H9 (cell line): ENCODE data around the gene CRYBA2. TPM values are rescaled to one million over a fixed set of nuclear protein-coding genes. Genes with fewer than 3 reads are reported as not detected.

Source experiments
- DNase-seq: peaks from one replicate; pipeline ENCODE4 v3.0.0-alpha.2; 2017
- H2AFZ ChIP-seq: one replicate; pipeline ENCODE4 v1.6.1; 2013; ENCODE audit warnings: mild to moderate bottlenecking, low read length, control low read depth, moderate library complexity
- H2AK5ac ChIP-seq: 2 replicates; pipeline ENCODE4 v1.6.1; 2013; ENCODE audit warnings: low read length, control low read depth, mixed read lengths; ENCODE audit not compliant: insufficient read length
- H2BK120ac ChIP-seq: one replicate; pipeline ENCODE4 v1.6.1; 2013; ENCODE audit warnings: low read depth, mild to moderate bottlenecking, low read length, control low read depth, inconsistent platforms; ENCODE audit not compliant: poor library complexity, severe bottlenecking
- H2BK12ac ChIP-seq: 2 replicates; pipeline ENCODE4 v1.6.1; 2013; ENCODE audit warnings: low read length, control low read depth, mixed read lengths, low read depth; ENCODE audit not compliant: insufficient read length
- H2BK15ac ChIP-seq: 2 replicates; pipeline ENCODE4 v1.6.1; 2013; ENCODE audit warnings: low read depth, low read length, control low read depth
- H2BK20ac ChIP-seq: one replicate; pipeline ENCODE4 v1.6.1; 2013; ENCODE audit warnings: low read depth, mild to moderate bottlenecking, low read length, control low read depth, inconsistent platforms; ENCODE audit not compliant: poor library complexity, severe bottlenecking
- H2BK5ac ChIP-seq: 2 replicates; pipeline ENCODE4 v1.6.1; 2013; ENCODE audit warnings: low read length, control low read depth, mixed read lengths; ENCODE audit not compliant: insufficient read length
- H3K14ac ChIP-seq: 2 replicates; pipeline ENCODE4 v1.6.1; 2013; ENCODE audit warnings: low read length, control low read depth; ENCODE audit not compliant: insufficient read depth
- H3K18ac ChIP-seq: 2 replicates; pipeline ENCODE4 v1.6.1; 2013; ENCODE audit warnings: low read depth, mild to moderate bottlenecking, mixed read lengths, low read length, control low read depth; ENCODE audit not compliant: insufficient read length
- H3K23ac ChIP-seq: 2 replicates; pipeline ENCODE4 v1.6.1; 2013; ENCODE audit warnings: low read length, control low read depth, mixed read lengths, low read depth; ENCODE audit not compliant: insufficient read length
- H3K23me2 ChIP-seq: 2 replicates; pipeline ENCODE4 v1.6.1; 2013; ENCODE audit warnings: low read depth, mild to moderate bottlenecking, mixed read lengths, low read length, control low read depth; ENCODE audit not compliant: insufficient read length, poor library complexity, severe bottlenecking
- H3K27ac ChIP-seq: 2 replicates; pipeline ENCODE4 v1.5.1; 2013; ENCODE audit warnings: low read length, control low read depth, mixed read lengths, low read depth; ENCODE audit not compliant: insufficient read length
- H3K27me3 ChIP-seq: 2 replicates; pipeline ENCODE4 v1.6.1; 2013; ENCODE audit warnings: low read length, control low read depth, inconsistent platforms; ENCODE audit not compliant: insufficient read depth
- H3K4ac ChIP-seq: 2 replicates; pipeline ENCODE4 v1.6.1; 2013; ENCODE audit warnings: low read depth, mild to moderate bottlenecking, control low read depth, inconsistent platforms, low read length, moderate library complexity
- H3K4me1 ChIP-seq: 2 replicates; pipeline ENCODE4 v1.6.1; 2013; ENCODE audit warnings: low read length, control low read depth, inconsistent platforms; ENCODE audit not compliant: insufficient read depth
- H3K4me2 ChIP-seq: 2 replicates; pipeline ENCODE4 v1.6.1; 2013; ENCODE audit warnings: low read length, control low read depth, mixed read lengths; ENCODE audit not compliant: insufficient read length, insufficient read depth
- H3K56ac ChIP-seq: 2 replicates; pipeline ENCODE4 v1.6.1; 2013; ENCODE audit warnings: low read depth, mild to moderate bottlenecking, mixed read lengths, low read length, control low read depth; ENCODE audit not compliant: insufficient read length
- H3K79me1 ChIP-seq: 2 replicates; pipeline ENCODE4 v1.6.1; 2013; ENCODE audit warnings: low read depth, mild to moderate bottlenecking, moderate library complexity, low read length, control low read depth, inconsistent platforms; ENCODE audit not compliant: insufficient read depth, poor library complexity, severe bottlenecking
- H3K79me2 ChIP-seq: 2 replicates; pipeline ENCODE4 v1.6.1; 2013; ENCODE audit warnings: low read length, control low read depth, inconsistent platforms; ENCODE audit not compliant: insufficient read depth
- H3K9ac ChIP-seq: 2 replicates; pipeline ENCODE4 v1.6.1; 2013; ENCODE audit warnings: low read length, control low read depth, mixed read lengths; ENCODE audit not compliant: insufficient read length; ENCODE audit errors: extremely low read depth
- H3K9me3 ChIP-seq: one replicate; pipeline ENCODE4 v1.6.1; 2013; ENCODE audit warnings: low read depth, low read length, inconsistent platforms; ENCODE audit not compliant: control insufficient read depth
- H3T11ph ChIP-seq: one replicate; pipeline ENCODE4 v1.6.1; 2013; ENCODE audit warnings: mild to moderate bottlenecking, low read length, control low read depth, inconsistent platforms
- H4K20me1 ChIP-seq: one replicate; pipeline ENCODE4 v1.6.1; 2013; ENCODE audit not compliant: control insufficient read depth, insufficient read length, insufficient read depth
- H4K5ac ChIP-seq: 2 replicates; pipeline ENCODE4 v1.6.1; 2013; ENCODE audit warnings: low read depth, mild to moderate bottlenecking, mixed read lengths, low read length, control low read depth; ENCODE audit not compliant: insufficient read length
- H4K8ac ChIP-seq: replicated peaks from 2 replicates; pipeline ENCODE4 v1.6.1; 2013; ENCODE audit warnings: low read length, control low read depth, mixed read lengths, low read depth; ENCODE audit not compliant: insufficient read length
- H4K91ac ChIP-seq: 2 replicates; pipeline ENCODE4 v1.6.1; 2013; ENCODE audit warnings: low read depth, mild to moderate bottlenecking, moderate library complexity, mixed read lengths, low read length, control low read depth; ENCODE audit not compliant: insufficient read length
- H3K27ac Mint-ChIP-seq, 3 experiments: 2 replicates in 2 of 3; 3 replicates in 1 of 3; pipeline ENCODE4 v1.8.0; 2020 to 2021; ENCODE audit warnings: mixed read lengths in 3 of 3, mild to moderate bottlenecking in 1 of 3, moderate library complexity in 1 of 3
- H3K27me3 Mint-ChIP-seq: 2 replicates; pipeline ENCODE4 v1.8.0; 2021; ENCODE audit warnings: low read depth, mild to moderate bottlenecking, moderate library complexity, mixed read lengths
- H3K36me3 Mint-ChIP-seq, 3 experiments: 2 replicates in 2 of 3; 3 replicates in 1 of 3; pipeline ENCODE4 v1.8.0; 2020 to 2021; ENCODE audit warnings: low read depth in 3 of 3, mixed read lengths in 3 of 3; ENCODE audit not compliant: insufficient read depth in 1 of 3
- H3K4me1 Mint-ChIP-seq, 2 experiments: 2 replicates each; pipeline ENCODE4 v1.8.0; 2020; ENCODE audit warnings: mixed read lengths in 2 of 2
- H3K4me3 Mint-ChIP-seq, 2 experiments: 2 replicates in 1 of 2; 3 replicates in 1 of 2; pipeline ENCODE4 v1.8.0; 2020 to 2021; ENCODE audit warnings: mild to moderate bottlenecking in 2 of 2, mixed read lengths in 2 of 2, moderate library complexity in 1 of 2
- H3K9me3 Mint-ChIP-seq, 2 experiments: 2 replicates in 1 of 2; 3 replicates in 1 of 2; pipeline ENCODE4 v1.8.0; 2020; ENCODE audit warnings: mild to moderate bottlenecking in 2 of 2, mixed read lengths in 2 of 2, moderate library complexity in 1 of 2
- WGBS: extraction: QIAGEN DNeasy Blood & Tissue Kit; methylation state at CpG from one replicate; pipeline ENCODE4 v1.1.7; 2013; ENCODE audit warnings: missing lambda C conversion rate, low lambda C conversion rate, mixed read lengths; ENCODE audit not compliant: insufficient read length; ENCODE audit errors: extremely low coverage; 5-methylcytosine and 5-hydroxymethylcytosine counted together
- total RNA-seq: library from RNA; stranded (reverse); gene quantifications from 2 replicates; pipeline ENCODE4 v1.2.1, GENCODE V29; 2021
- TF ChIP-seq, protein P1 (sequence below): fragments of 200-600 bp; sonication (generic); conservative IDR thresholded peaks from 3 replicates; pipeline ENCODE4 v1.8.0; 2021; ENCODE audit warnings: antibody characterized with exemption, mild to moderate bottlenecking

Gene CRYBA2
- total RNA-seq, 1 experiment from 2014 or later = not detected

DNA sequence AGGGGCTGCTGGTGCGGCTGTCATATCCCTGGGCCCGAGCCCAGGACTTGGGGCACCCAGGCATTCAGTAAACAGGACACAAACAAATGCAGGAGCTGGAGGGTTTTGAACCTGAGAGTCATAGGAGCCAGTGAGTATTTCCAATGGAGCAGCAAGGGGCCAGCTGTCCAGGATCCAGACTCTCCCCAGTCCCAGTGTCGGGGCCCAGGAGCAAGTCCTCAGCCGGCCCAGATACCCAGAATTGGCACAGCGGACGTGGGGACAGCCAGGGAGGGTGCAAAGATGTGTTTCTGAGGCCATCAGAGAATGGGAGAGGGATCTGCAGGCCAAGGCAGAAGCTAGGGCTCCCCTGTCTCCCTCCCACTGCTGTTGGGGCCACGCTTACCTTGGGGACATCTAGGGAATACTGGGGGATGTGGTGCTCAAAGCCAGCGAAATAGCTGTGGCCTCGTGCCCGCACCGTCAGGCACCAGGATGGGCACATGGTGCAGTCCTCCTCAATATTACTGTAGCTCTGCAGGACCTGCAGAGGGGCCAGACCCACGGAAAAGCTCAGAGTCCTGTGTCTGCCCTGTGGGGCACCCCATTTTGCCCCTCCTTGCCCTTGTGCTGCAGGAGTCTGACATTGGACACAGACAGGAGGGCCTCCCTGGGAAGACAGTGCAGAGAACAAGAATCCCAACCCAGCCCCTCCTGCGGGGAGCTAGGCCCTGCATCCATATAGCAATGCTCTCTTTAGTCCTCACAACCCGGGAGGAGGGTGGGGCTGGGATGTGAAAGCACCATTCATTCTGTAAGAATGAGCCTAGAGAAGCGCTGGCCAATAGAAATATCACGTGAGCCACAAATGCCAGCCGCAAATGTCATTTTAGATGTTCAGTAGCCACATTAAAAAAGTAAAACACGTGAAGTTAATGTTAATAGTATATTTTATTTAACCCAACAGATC, 32.7 kb upstream of the CRYBA2 start:
- no peak overlapping the region for H4K5ac ChIP-seq
- H3K9ac ChIP-seq = no peak overlapping the region
- H2BK15ac ChIP-seq = no peak overlapping the region
- H4K20me1 ChIP-seq = no peaks in the 10 kb centered on the region
- no peak overlapping the region for H2AFZ ChIP-seq
- H3K27ac ChIP-seq = no peak overlapping the region
- H3K23ac ChIP-seq = no peak overlapping the region
- no peak overlapping the region for H3K4me2 ChIP-seq
- TF ChIP-seq, protein P1, sequence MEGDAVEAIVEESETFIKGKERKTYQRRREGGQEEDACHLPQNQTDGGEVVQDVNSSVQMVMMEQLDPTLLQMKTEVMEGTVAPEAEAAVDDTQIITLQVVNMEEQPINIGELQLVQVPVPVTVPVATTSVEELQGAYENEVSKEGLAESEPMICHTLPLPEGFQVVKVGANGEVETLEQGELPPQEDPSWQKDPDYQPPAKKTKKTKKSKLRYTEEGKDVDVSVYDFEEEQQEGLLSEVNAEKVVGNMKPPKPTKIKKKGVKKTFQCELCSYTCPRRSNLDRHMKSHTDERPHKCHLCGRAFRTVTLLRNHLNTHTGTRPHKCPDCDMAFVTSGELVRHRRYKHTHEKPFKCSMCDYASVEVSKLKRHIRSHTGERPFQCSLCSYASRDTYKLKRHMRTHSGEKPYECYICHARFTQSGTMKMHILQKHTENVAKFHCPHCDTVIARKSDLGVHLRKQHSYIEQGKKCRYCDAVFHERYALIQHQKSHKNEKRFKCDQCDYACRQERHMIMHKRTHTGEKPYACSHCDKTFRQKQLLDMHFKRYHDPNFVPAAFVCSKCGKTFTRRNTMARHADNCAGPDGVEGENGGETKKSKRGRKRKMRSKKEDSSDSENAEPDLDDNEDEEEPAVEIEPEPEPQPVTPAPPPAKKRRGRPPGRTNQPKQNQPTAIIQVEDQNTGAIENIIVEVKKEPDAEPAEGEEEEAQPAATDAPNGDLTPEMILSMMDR = no peak
- H3K36me3 Mint-ChIP-seq = no peaks in the 10 kb centered on the region
- no peak overlapping the region for H2BK5ac ChIP-seq
- no peak overlapping the region for H2BK120ac ChIP-seq
- H3K27me3 Mint-ChIP-seq = peaks cover 14% of the 10 kb centered on the region
- H3K4ac ChIP-seq = no peak overlapping the region
- H3K27ac Mint-ChIP-seq = no peak overlapping the region
- H3K79me2 ChIP-seq = no peaks in the 10 kb centered on the region
- no peak overlapping the region for H3K56ac ChIP-seq
- H2AK5ac ChIP-seq = no peak overlapping the region
- H2BK20ac ChIP-seq = no peak overlapping the region
- no peak overlapping the region for H3T11ph ChIP-seq
- H3K18ac ChIP-seq = no peak overlapping the region
- no peak overlapping the region for H2BK12ac ChIP-seq
- DNase-seq = no peak
- H3K79me1 ChIP-seq = no peaks in the 10 kb centered on the region
- no peak overlapping the region for H4K8ac ChIP-seq
- WGBS = no CpG with 5 or more reads among the region's 18 CpGs
- no peaks in the 10 kb centered on the region for H3K9me3 Mint-ChIP-seq
- peaks cover 10 to 11% of the 10 kb centered on the region in 2 experiments for H3K4me1 Mint-ChIP-seq
- no peaks in the 10 kb centered on the region for H3K27me3 ChIP-seq
- no peak overlapping the region for H3K14ac ChIP-seq
- H4K91ac ChIP-seq = no peak overlapping the region
- H3K23me2 ChIP-seq = no peaks in the 10 kb centered on the region
- H3K4me3 Mint-ChIP-seq = no peak overlapping the region
- H3K9me3 ChIP-seq = no peaks in the 10 kb centered on the region
- no peaks in the 10 kb centered on the region for H3K4me1 ChIP-seq
